ENCODE data around the gene DCTN5. TPM values are rescaled to one million over a fixed set of nuclear protein-coding genes. Genes with fewer than 3 reads are reported as not detected.
A peak's percentile ranks its signal among the peaks of the same experiment; 100 is the strongest.
"Not testable (repeated sequence)": the region's sequence is repeated elsewhere in the genome, so short reads cannot be mapped to it uniquely, and the experiment has no call there.

DCTN5 gene
- total RNA-seq, 1 donor from 2014 or later = 68.4 TPM

GRCh38 chr16:23624092-23624491, 17.2 kb upstream of the DCTN5 start:
- Histone ChIP-seq H3K36me3 (ENCODE audit: control insufficient read depth, insufficient read depth, low read length) (no peaks in the 10 kb centered on the region), H3K27me3 (ENCODE audit: control insufficient read depth, insufficient read depth, low read length) (no peaks in the 10 kb centered on the region), H3K4me3 (ENCODE audit: low read depth, low read length) (no peak overlapping the region)
- no peak for DNase-seq (ENCODE audit: low read depth)
- TF ChIP-seq, protein P1, sequence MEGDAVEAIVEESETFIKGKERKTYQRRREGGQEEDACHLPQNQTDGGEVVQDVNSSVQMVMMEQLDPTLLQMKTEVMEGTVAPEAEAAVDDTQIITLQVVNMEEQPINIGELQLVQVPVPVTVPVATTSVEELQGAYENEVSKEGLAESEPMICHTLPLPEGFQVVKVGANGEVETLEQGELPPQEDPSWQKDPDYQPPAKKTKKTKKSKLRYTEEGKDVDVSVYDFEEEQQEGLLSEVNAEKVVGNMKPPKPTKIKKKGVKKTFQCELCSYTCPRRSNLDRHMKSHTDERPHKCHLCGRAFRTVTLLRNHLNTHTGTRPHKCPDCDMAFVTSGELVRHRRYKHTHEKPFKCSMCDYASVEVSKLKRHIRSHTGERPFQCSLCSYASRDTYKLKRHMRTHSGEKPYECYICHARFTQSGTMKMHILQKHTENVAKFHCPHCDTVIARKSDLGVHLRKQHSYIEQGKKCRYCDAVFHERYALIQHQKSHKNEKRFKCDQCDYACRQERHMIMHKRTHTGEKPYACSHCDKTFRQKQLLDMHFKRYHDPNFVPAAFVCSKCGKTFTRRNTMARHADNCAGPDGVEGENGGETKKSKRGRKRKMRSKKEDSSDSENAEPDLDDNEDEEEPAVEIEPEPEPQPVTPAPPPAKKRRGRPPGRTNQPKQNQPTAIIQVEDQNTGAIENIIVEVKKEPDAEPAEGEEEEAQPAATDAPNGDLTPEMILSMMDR (IDR thresholded peaks at IDR 0.05; ENCODE audit: insufficient read depth, low read length, poor library complexity, severe bottlenecking) = no peak

- DNase-seq (ENCODE audit: low read depth) = no peak
- Histone ChIP-seq H3K4me3 (ENCODE audit: low read depth, low read length) (no peak overlapping the region), H3K27me3 (ENCODE audit: control insufficient read depth, insufficient read depth, low read length) (no peaks in the 10 kb centered on the region), H3K36me3 (ENCODE audit: control insufficient read depth, insufficient read depth, low read length) (no peaks in the 10 kb centered on the region)
- TF ChIP-seq, protein P1 (IDR thresholded peaks at IDR 0.05; ENCODE audit: insufficient read depth, low read length, poor library complexity, severe bottlenecking) = no peak
These were observed 11.8 kb upstream of the DCTN5 start for GRCh38 chr16:23629516-23629915.

DNA sequence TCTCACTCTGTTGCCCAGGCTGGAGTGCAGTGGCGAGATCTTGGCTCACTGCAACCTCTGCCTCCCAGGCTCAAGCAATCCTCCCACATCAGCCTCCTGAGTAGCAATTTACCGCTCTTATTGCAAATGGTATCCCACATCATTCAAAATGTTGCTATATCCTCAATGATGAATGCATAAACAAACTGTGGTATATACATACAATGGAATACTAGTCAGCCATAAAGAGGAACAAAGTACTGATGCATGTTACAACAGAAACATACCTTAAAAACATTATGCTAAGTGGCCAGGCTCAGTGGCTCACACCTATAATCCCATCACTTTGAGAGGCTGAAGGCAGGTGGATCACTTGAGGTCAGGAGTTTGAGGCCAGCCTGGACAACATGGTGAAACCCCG, 9.4 kb upstream of the DCTN5 start:
- H3K4me3 ChIP-seq (ENCODE audit: low read depth, low read length); H3K36me3 ChIP-seq (ENCODE audit: control insufficient read depth, insufficient read depth, low read length); DNase-seq (ENCODE audit: low read depth); H3K27me3 ChIP-seq (ENCODE audit: control insufficient read depth, insufficient read depth, low read length): not testable (repeated sequence)

DNA sequence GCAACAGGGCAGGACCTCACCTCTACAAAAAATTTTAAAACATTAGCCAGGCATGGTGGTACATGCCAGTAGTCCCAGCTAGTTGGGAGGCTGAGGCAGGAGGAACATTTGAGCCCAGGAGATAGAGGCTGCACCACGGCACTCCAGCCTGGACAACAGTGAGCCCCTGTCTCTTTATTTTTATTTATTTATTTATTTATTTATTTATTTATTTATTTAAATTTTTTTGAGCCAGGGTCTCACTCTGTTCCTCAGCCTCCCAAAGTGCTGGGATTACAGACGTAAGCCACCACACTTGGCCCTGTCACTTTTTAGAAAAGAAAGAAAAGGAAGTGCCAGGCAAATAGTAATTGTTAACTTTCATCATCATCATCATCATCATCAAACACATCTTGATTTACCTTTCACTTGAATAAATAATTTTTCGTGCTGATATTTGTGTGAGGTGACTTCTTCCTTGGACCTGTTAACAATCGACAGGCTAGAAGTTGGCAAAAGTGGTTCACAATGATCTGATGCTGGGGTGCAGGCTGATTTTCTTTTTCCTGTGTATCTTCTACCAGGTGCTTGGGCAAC, 6.7 kb upstream of the DCTN5 start:
- no peaks in the 10 kb centered on the region for H3K36me3 ChIP-seq (ENCODE audit: control insufficient read depth, insufficient read depth, low read length)

GRCh38 chr16:23635958-23636357, 5.3 kb upstream of the DCTN5 start:
- Histone ChIP-seq H3K36me3 (ENCODE audit: control insufficient read depth, insufficient read depth, low read length) (no peaks in the 10 kb centered on the region), H3K4me3 (ENCODE audit: low read depth, low read length) (no peak overlapping the region), H3K27me3 (ENCODE audit: control insufficient read depth, insufficient read depth, low read length) (no peaks in the 10 kb centered on the region)
- TF ChIP-seq, protein P1 (IDR thresholded peaks at IDR 0.05; ENCODE audit: insufficient read depth, low read length, poor library complexity, severe bottlenecking) = no peak
- no peak for DNase-seq (ENCODE audit: low read depth)

More for the DNA sequence above, 6.7 kb upstream of the DCTN5 start:
- no peaks in the 10 kb centered on the region for H3K27me3 ChIP-seq (ENCODE audit: control insufficient read depth, insufficient read depth, low read length)
- H3K4me3 ChIP-seq (ENCODE audit: low read depth, low read length) = no peak overlapping the region
- no peak for DNase-seq (ENCODE audit: low read depth)
- TF ChIP-seq, protein P1 (IDR thresholded peaks at IDR 0.05; ENCODE audit: insufficient read depth, low read length, poor library complexity, severe bottlenecking) = no peak

DNA sequence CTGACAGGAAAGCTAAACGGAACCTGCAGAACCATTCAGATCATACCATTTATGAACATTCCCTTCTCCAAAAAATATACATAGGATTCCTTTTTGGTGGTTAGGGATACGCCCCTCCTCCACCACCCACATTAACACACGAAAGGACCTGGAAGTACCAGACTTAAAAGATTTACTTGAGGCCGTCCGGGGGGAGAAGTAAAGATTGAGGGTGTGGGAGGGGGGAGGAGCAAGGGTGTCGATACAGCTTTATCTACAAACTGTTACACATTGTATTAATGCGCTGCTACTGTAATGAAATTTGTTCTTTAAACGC, 693 bp upstream of the DCTN5 start:
- no peaks in the 10 kb centered on the region for H3K27me3 ChIP-seq (ENCODE audit: control insufficient read depth, insufficient read depth, low read length)
- TF ChIP-seq, protein P1 (IDR thresholded peaks at IDR 0.05; ENCODE audit: insufficient read depth, low read length, poor library complexity, severe bottlenecking) = no peak
- DNase-seq (ENCODE audit: low read depth) = no peak
- H3K36me3 ChIP-seq (ENCODE audit: control insufficient read depth, insufficient read depth, low read length) = no peaks in the 10 kb centered on the region
- peak overlapping the region; percentile 99 for H3K4me3 ChIP-seq (ENCODE audit: low read depth, low read length)
